ENCODE results near the gene FCRL1. TPM values are rescaled to one million over a fixed set of nuclear protein-coding genes. Genes with fewer than 3 reads are reported as not detected.

The FCRL1 gene
- total RNA-seq, 2 donors from 2014 or later: not detected

DNA sequence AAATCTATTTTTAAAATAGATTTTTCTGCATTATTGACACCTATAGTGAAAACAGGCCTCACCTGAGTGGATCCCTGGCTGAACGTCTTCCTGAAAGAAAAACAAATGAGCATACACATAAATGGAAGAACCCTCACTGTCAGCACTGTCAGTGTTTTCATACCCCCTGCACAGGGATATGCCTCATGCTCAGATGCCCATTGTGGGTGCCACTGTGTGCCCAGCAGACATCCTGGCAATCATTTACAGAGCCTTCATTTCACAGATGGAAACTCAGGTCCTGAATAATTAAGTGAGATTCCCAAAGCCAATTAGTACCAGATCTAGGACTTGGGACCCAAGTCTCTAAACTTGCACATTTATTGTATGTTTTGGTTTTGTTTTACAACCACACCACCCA lies 19.9 kb downstream of the FCRL1 start:
- Histone ChIP-seq H3K27me3 (ENCODE audit: control insufficient read depth, insufficient read depth, low read length, poor library complexity, severe bottlenecking) (no peaks in the 10 kb centered on the region), H3K9me3 (ENCODE audit: control insufficient read depth, low read length) (no peaks in the 10 kb centered on the region), H3K36me3 (ENCODE audit: control insufficient read depth, insufficient read depth, low read length) (no peaks in the 10 kb centered on the region), H3K4me3 (ENCODE audit: low read length) (no peak overlapping the region), H3K9ac (ENCODE audit: extremely low read depth, low read length, poor library complexity, severe bottlenecking) (no peak overlapping the region), H3K4me1 (ENCODE audit: control insufficient read depth, insufficient read depth, low read length) (no peaks in the 10 kb centered on the region), H3K27ac (ENCODE audit: low read depth, low read length) (no peak overlapping the region)
- no peaks in the 10 kb centered on the region for H3K27me3 Mint-ChIP-seq (ENCODE audit: insufficient read depth)
- no peaks in the 10 kb centered on the region for H3K36me3 Mint-ChIP-seq (ENCODE audit: low read depth)
- TF ChIP-seq CTCF (conservative IDR thresholded peaks at IDR 0.05): no peak
- H3K4me1 Mint-ChIP-seq: no peaks in the 10 kb centered on the region
- 75 to 86% methylated on average over 1 of the region's 1 CpG for WGBS, 2 experiments (ENCODE audit: insufficient coverage in 1 of 2, insufficient read length in 1 of 2)
- no peak overlapping the region for H3K27ac Mint-ChIP-seq
- no peak overlapping the region for H3K4me3 Mint-ChIP-seq
- no peaks in the 10 kb centered on the region for H3K9me3 Mint-ChIP-seq
- DNase-seq: no peak

DNA sequence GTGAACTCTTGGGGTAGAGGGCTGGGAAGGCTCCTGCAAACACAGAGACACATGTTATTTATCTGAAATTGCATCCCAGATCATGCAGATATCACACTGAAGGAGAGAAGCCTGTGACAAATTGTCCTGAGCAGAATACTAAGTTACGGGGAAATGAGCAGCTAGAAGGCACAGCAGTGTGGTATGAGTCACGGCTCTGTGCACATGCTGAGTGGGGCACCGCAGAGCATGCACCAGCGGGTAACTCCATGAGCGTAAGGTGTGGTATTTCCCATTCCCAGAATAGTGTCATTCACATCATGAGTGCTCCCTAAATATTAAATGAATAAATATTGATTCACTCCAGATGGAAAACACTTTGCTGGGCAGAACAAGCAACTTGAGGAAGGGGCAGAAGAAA lies 21.7 kb downstream of the FCRL1 start:
- Mint-ChIP-seq H3K27me3 (ENCODE audit: insufficient read depth) (no peaks in the 10 kb centered on the region), H3K9me3 (peaks cover 8% of the 10 kb centered on the region), H3K27ac (no peak overlapping the region), H3K4me3 (no peak overlapping the region), H3K4me1 (no peaks in the 10 kb centered on the region), H3K36me3 (ENCODE audit: low read depth) (no peaks in the 10 kb centered on the region)
- no peak for TF ChIP-seq CTCF (conservative IDR thresholded peaks at IDR 0.05)
- H3K9me3 ChIP-seq (ENCODE audit: control insufficient read depth, low read length): peaks cover 2% of the 10 kb centered on the region
- H3K27me3 ChIP-seq (ENCODE audit: control insufficient read depth, insufficient read depth, low read length, poor library complexity, severe bottlenecking): no peaks in the 10 kb centered on the region
- no peak for DNase-seq
- H3K4me1 ChIP-seq (ENCODE audit: control insufficient read depth, insufficient read depth, low read length): no peaks in the 10 kb centered on the region
- 86 to 89% methylated on average over 4 to 5 of the region's 5 CpGs for WGBS, 2 experiments (ENCODE audit: insufficient coverage in 1 of 2, insufficient read length in 1 of 2)
- H3K36me3 ChIP-seq (ENCODE audit: control insufficient read depth, insufficient read depth, low read length): no peaks in the 10 kb centered on the region
- no peak overlapping the region for H3K27ac ChIP-seq (ENCODE audit: low read depth, low read length)
- no peak overlapping the region for H3K4me3 ChIP-seq (ENCODE audit: low read length)
- H3K9ac ChIP-seq (ENCODE audit: extremely low read depth, low read length, poor library complexity, severe bottlenecking): no peak overlapping the region

- Mint-ChIP-seq H3K4me3 (no peak overlapping the region), H3K27ac (no peak overlapping the region), H3K4me1 (no peaks in the 10 kb centered on the region), H3K36me3 (ENCODE audit: low read depth) (no peaks in the 10 kb centered on the region), H3K9me3 (no peaks in the 10 kb centered on the region), H3K27me3 (ENCODE audit: insufficient read depth) (peaks cover 4% of the 10 kb centered on the region)
- Histone ChIP-seq H3K27ac (ENCODE audit: low read depth, low read length) (no peak overlapping the region), H3K9me3 (ENCODE audit: control insufficient read depth, low read length) (no peaks in the 10 kb centered on the region), H3K9ac (ENCODE audit: extremely low read depth, low read length, poor library complexity, severe bottlenecking) (no peak overlapping the region), H3K4me1 (ENCODE audit: control insufficient read depth, insufficient read depth, low read length) (no peaks in the 10 kb centered on the region), H3K4me3 (ENCODE audit: low read length) (no peak overlapping the region), H3K36me3 (ENCODE audit: control insufficient read depth, insufficient read depth, low read length) (no peaks in the 10 kb centered on the region), H3K27me3 (ENCODE audit: control insufficient read depth, insufficient read depth, low read length, poor library complexity, severe bottlenecking) (no peaks in the 10 kb centered on the region)
- TF ChIP-seq CTCF (conservative IDR thresholded peaks at IDR 0.05): no peak
- WGBS, 2 experiments (ENCODE audit: insufficient coverage in 1 of 2, insufficient read length in 1 of 2): 70% methylated on average over 1 of the region's 1 CpG; no CpG with 5 or more reads in 1 of the 2 experiments
- DNase-seq: no peak
Observed at GRCh38 chr1:157785248-157785647, 34.7 kb downstream of the FCRL1 start.

Data from endodermal cell (in vitro differentiated cells).